NCI-H1105 treated with DMSO at 0.1 percent for 48 hours (cell line): Measurements from ENCODE around the gene RNF17.

Experiments
- DNase-seq: peaks from one replicate; lab custom pipeline; 2025; lab: John Stamatoyannopoulos, UW

Gene RNF17

GRCh38 chr13:24899601-24900000, 135.6 kb downstream of the RNF17 start:
- no peak for DNase-seq

GRCh38 chr13:24900507-24900906, 136.5 kb downstream of the RNF17 start:
- no peak for DNase-seq

- no peak for DNase-seq
These were observed 141.3 kb downstream of the RNF17 start for GRCh38 chr13:24905242-24905641.

GRCh38 chr13:24906268-24906667, 142.3 kb downstream of the RNF17 start:
- DNase-seq: no peak

GRCh38 chr13:24910502-24911132, 146.6 kb downstream of the RNF17 start:
- DNase-seq: no peak

GRCh38 chr13:24911133-24911908, 147.4 kb downstream of the RNF17 start:
- no peak for DNase-seq

GRCh38 chr13:24916464-24916863, 152.5 kb downstream of the RNF17 start:
- no peak for DNase-seq

- no peak for DNase-seq
These were observed 157.0 kb downstream of the RNF17 start for GRCh38 chr13:24921003-24921402.

- no peak for DNase-seq
These were observed 157.9 kb downstream of the RNF17 start for GRCh38 chr13:24921881-24922280.

GRCh38 chr13:24922387-24922744, 158.4 kb downstream of the RNF17 start:
- no peak for DNase-seq

GRCh38 chr13:24922745-24923591, 159.0 kb downstream of the RNF17 start:
- peak; percentile 88 for DNase-seq

- DNase-seq: no peak
These were observed 161.6 kb downstream of the RNF17 start for GRCh38 chr13:24925318-24926231.

GRCh38 chr13:24927810-24928404, 163.9 kb downstream of the RNF17 start:
- DNase-seq: no peak

- DNase-seq: no peak
These were observed 165.2 kb downstream of the RNF17 start for GRCh38 chr13:24929196-24929595.
